Osteoblast (primary cell): ENCODE data around the gene CBFB. TPM values are rescaled to one million over a fixed set of nuclear protein-coding genes. Genes with fewer than 3 reads are reported as not detected.
A peak's percentile ranks its signal among the peaks of the same experiment; 100 is the strongest.

Experiments used
- DNase-seq: peaks from one replicate; pipeline ENCODE4 v3.0.0; 2011; ENCODE audit warnings: low spot score, mixed read lengths; ENCODE audit not compliant: insufficient read length; ENCODE audit errors: missing footprints
- H2AFZ ChIP-seq: 2 replicates; pipeline ENCODE4 v1.6.0; 2011; ENCODE audit warnings: mild to moderate bottlenecking, low read length
- H3K27ac ChIP-seq: 2 replicates; pipeline ENCODE4 v1.5.1; 2011; ENCODE audit warnings: mild to moderate bottlenecking, low read depth, low read length, moderate library complexity
- H3K27me3 ChIP-seq: 2 replicates; pipeline ENCODE4 v1.6.0; 2012; ENCODE audit warnings: mild to moderate bottlenecking, control low read depth, inconsistent platforms, low read length, moderate library complexity; ENCODE audit not compliant: insufficient read depth
- H3K36me3 ChIP-seq: 2 replicates; pipeline ENCODE4 v1.5.1; 2011; ENCODE audit warnings: mild to moderate bottlenecking, low read length, control low read depth, moderate library complexity; ENCODE audit not compliant: insufficient read depth
- H3K4me1 ChIP-seq: 2 replicates; pipeline ENCODE4 v1.5.1; 2011; ENCODE audit warnings: mild to moderate bottlenecking, low read length, control low read depth, moderate library complexity; ENCODE audit not compliant: insufficient read depth
- H3K4me2 ChIP-seq: 2 replicates; pipeline ENCODE4 v1.6.0; 2011; ENCODE audit warnings: mild to moderate bottlenecking, low read length; ENCODE audit not compliant: insufficient read depth
- H3K4me3 ChIP-seq: fragments of 200-600 bp; sonication (generic); 3 replicates; pipeline ENCODE4 v1.5.1; 2012; ENCODE audit warnings: mild to moderate bottlenecking, low read length, inconsistent platforms; ENCODE audit not compliant: insufficient read depth
- H3K79me2 ChIP-seq: 2 replicates; pipeline ENCODE4 v1.6.0; 2012; ENCODE audit warnings: mild to moderate bottlenecking, low read length, control low read depth, inconsistent platforms; ENCODE audit not compliant: insufficient read depth
- H3K9me3 ChIP-seq: 2 replicates; pipeline ENCODE4 v1.5.1; 2011; ENCODE audit warnings: low read depth, low read length, control low read depth
- H4K20me1 ChIP-seq: 2 replicates; pipeline ENCODE4 v1.6.0; 2012; ENCODE audit warnings: mild to moderate bottlenecking, low read length, control low read depth; ENCODE audit not compliant: insufficient read depth
- CTCF ChIP-seq: IDR thresholded peaks from 2 replicates; pipeline ENCODE4 v1.5.1; 2011; ENCODE audit warnings: mild to moderate bottlenecking, low read depth, low read length, moderate library complexity; ENCODE audit errors: extremely low read depth
- total RNA-seq: library from RNA; depleted of rRNA; stranded (reverse); fragments of >200 nt; gene quantifications from 2 replicates; pipeline ENCODE4 v1.2.3, GENCODE V29; 2012

Gene CBFB
- total RNA-seq, 1 donor: 63.0 TPM

- Histone ChIP-seq H3K36me3 (peaks cover 32% of the 10 kb centered on the region), H3K4me3 (no peak overlapping the region), H3K9me3 (no peaks in the 10 kb centered on the region), H3K27me3 (no peaks in the 10 kb centered on the region), H2AFZ (no peak overlapping the region), H4K20me1 (peaks cover 24% of the 10 kb centered on the region), H3K4me1 (peaks cover 39% of the 10 kb centered on the region), H3K79me2 (peaks cover 99% of the 10 kb centered on the region), H3K4me2 (no peak overlapping the region), H3K27ac (no peak overlapping the region)
- DNase-seq: no peak
- no peak for TF ChIP-seq CTCF
These were observed 6.4 kb downstream of the CBFB start for GRCh38 chr16:67035364-67035763.

GRCh38 chr16:67036323-67036741, 7.4 kb downstream of the CBFB start:
- Histone ChIP-seq H3K27me3 (no peaks in the 10 kb centered on the region), H3K79me2 (peaks cover 98% of the 10 kb centered on the region), H3K4me2 (no peak overlapping the region), H3K36me3 (peaks cover 28% of the 10 kb centered on the region), H2AFZ (no peak overlapping the region), H4K20me1 (peaks cover 18% of the 10 kb centered on the region), H3K4me3 (no peak overlapping the region), H3K4me1 (peaks cover 37% of the 10 kb centered on the region), H3K27ac (peak overlapping the region; percentile 33), H3K9me3 (no peaks in the 10 kb centered on the region)
- no peak for DNase-seq
- TF ChIP-seq CTCF: no peak

GRCh38 chr16:67039260-67040020, 10.5 kb downstream of the CBFB start:
- Histone ChIP-seq H4K20me1 (peaks cover 11% of the 10 kb centered on the region), H3K79me2 (peaks cover 96% of the 10 kb centered on the region)
- DNase-seq: no peak

More at GRCh38 chr16:67039260-67040020, 10.5 kb downstream of the CBFB start:
- H3K27ac ChIP-seq: peak overlapping the region; percentile 47
- no peak overlapping the region for H2AFZ ChIP-seq
- no peaks in the 10 kb centered on the region for H3K27me3 ChIP-seq
- H3K9me3 ChIP-seq: no peaks in the 10 kb centered on the region
- peaks cover 24% of the 10 kb centered on the region for H3K4me1 ChIP-seq
- H3K4me2 ChIP-seq: no peak overlapping the region
- no peak overlapping the region for H3K4me3 ChIP-seq
- H3K36me3 ChIP-seq: peaks cover 37% of the 10 kb centered on the region
- no peak for TF ChIP-seq CTCF
